Breast epithelium (tissue), 4 donors: ENCODE data around the gene MAN1A2. TPM values are rescaled to one million over a fixed set of nuclear protein-coding genes. Genes with fewer than 3 reads are reported as not detected.
"Not testable (repeated sequence)": the region's sequence is repeated elsewhere in the genome, so short reads cannot be mapped to it uniquely, and the experiment has no call there.

Experiments
- DNase-seq, 2 donors: peaks; one replicate each; pipeline ENCODE4 v3.0.0-alpha.2; 2019; ENCODE audit warnings: low spot score in 2 of 2
- H3K27ac ChIP-seq, 2 donors: fragments of 200-600 bp; sonication (generic) in 1 of 2; one replicate each; pipeline ENCODE4 v1.5.1; 2016 to 2019; ENCODE audit warnings: mild to moderate bottlenecking in 1 of 2
- H3K27me3 ChIP-seq, 2 donors: fragments of 200-600 bp; sonication (generic) in 1 of 2; one replicate each; pipeline versions ENCODE4 v1.5.1 to v1.6.0; 2017 to 2019; ENCODE audit warnings: control low read depth in 1 of 2, mild to moderate bottlenecking in 1 of 2
- H3K36me3 ChIP-seq: fragments of 200-600 bp; one replicate; pipeline ENCODE4 v1.5.1; 2019
- H3K4me1 ChIP-seq, 2 donors: fragments of 200-600 bp; sonication (generic); one replicate each; pipeline ENCODE4 v1.5.1; 2016 to 2019; ENCODE audit warnings: control low read depth in 1 of 2
- H3K4me3 ChIP-seq, 3 donors: fragments of 200-600 bp; sonication (generic); 1 replicate in 2 of 3; 2 replicates in 1 of 3; pipeline ENCODE4 v1.5.1; 2016 to 2019; ENCODE audit warnings: mild to moderate bottlenecking in 3 of 3, moderate library complexity in 2 of 3
- H3K9me3 ChIP-seq, 2 donors: fragments of 200-600 bp; sonication (generic) in 1 of 2; one replicate each; pipeline ENCODE4 v1.5.1; 2016 to 2019; ENCODE audit warnings: control low read depth in 1 of 2
- CTCF ChIP-seq, 3 donors: fragments of 450-650 bp; IDR thresholded peaks; one replicate each; pipeline ENCODE4 v1.5.1; 2016 to 2017; ENCODE audit warnings: antibody characterized with exemption in 3 of 3, mild to moderate bottlenecking in 3 of 3, moderate library complexity in 3 of 3
- POLR2A ChIP-seq: fragments of 450-650 bp; IDR thresholded peaks from one replicate; pipeline ENCODE4 v1.6.1; 2016; ENCODE audit warnings: antibody characterized with exemption, mild to moderate bottlenecking, moderate library complexity
- POLR2AphosphoS5 ChIP-seq, 3 donors: sonication (generic); formaldehyde crosslinking; IDR thresholded peaks; one replicate each; pipeline ENCODE4 v1.6.1; 2017; ENCODE audit warnings: antibody characterized with exemption in 3 of 3
- intact Hi-C: fragments of 100-400 bp; cut with DNase I; formaldehyde crosslinking; loops from one replicate; pipeline ENCODE4 v1.15.1; 2023; ENCODE audit warnings: low total_unique reads
- total RNA-seq, 3 donors: library from RNA; depleted of rRNA; stranded (reverse); fragments of >200 nt; gene quantifications; one replicate each; pipeline ENCODE4 v1.1.0, GENCODE V29; 2016

MAN1A2 gene
- total RNA-seq, 3 donors from 2014 or later: 40.2 to 52.8 (median 43.3) TPM

GRCh38 chr1:117556976-117557375 lies 189.7 kb downstream of the MAN1A2 start:
- TF ChIP-seq CTCF (IDR thresholded peaks at IDR 0.05) (no peak), POLR2AphosphoS5 (IDR thresholded peaks at IDR 0.05) (no peak), POLR2A (no peak)
- H3K27me3 ChIP-seq: no peaks in the 10 kb centered on the region
- H3K27ac ChIP-seq: no peak overlapping the region
- no peak overlapping the region for H3K4me3 ChIP-seq
- no peaks in the 10 kb centered on the region for H3K36me3 ChIP-seq
- intact Hi-C loops: no loop called here
- no peaks in the 10 kb centered on the region for H3K4me1 ChIP-seq
- no peak for DNase-seq
- H3K9me3 ChIP-seq: no peaks in the 10 kb centered on the region

- H3K27me3 ChIP-seq, H3K27ac ChIP-seq, H3K4me1 ChIP-seq, intact Hi-C loops, DNase-seq, H3K36me3 ChIP-seq, H3K9me3 ChIP-seq, H3K4me3 ChIP-seq: not testable (repeated sequence)
Observed at GRCh38 chr1:117558451-117558850, 191.2 kb downstream of the MAN1A2 start.

GRCh38 chr1:117559139-117559538 lies 191.9 kb downstream of the MAN1A2 start:
- DNase-seq: no peak
- intact Hi-C loops: no loop called here
- Histone ChIP-seq H3K27ac (no peak overlapping the region), H3K36me3 (no peaks in the 10 kb centered on the region), H3K9me3 (no peaks in the 10 kb centered on the region), H3K27me3 (no peaks in the 10 kb centered on the region), H3K4me1 (no peaks in the 10 kb centered on the region), H3K4me3 (no peak overlapping the region)
- no peak for TF ChIP-seq POLR2AphosphoS5 (IDR thresholded peaks at IDR 0.05)
- TF ChIP-seq CTCF (IDR thresholded peaks at IDR 0.05): no peak
- no peak for TF ChIP-seq POLR2A

GRCh38 chr1:117559985-117560384 lies 192.7 kb downstream of the MAN1A2 start:
- Histone ChIP-seq H3K4me3 (no peak overlapping the region), H3K27me3 (no peaks in the 10 kb centered on the region), H3K27ac (no peak overlapping the region), H3K36me3 (no peaks in the 10 kb centered on the region), H3K9me3 (no peaks in the 10 kb centered on the region), H3K4me1 (no peaks in the 10 kb centered on the region)
- intact Hi-C loops: no loop called here
- no peak for TF ChIP-seq POLR2A
- TF ChIP-seq POLR2AphosphoS5 (IDR thresholded peaks at IDR 0.05): no peak
- no peak for TF ChIP-seq CTCF (IDR thresholded peaks at IDR 0.05)
- DNase-seq: no peak

- no peaks in the 10 kb centered on the region for H3K36me3 ChIP-seq
- H3K4me1 ChIP-seq: no peaks in the 10 kb centered on the region
- H3K9me3 ChIP-seq: no peaks in the 10 kb centered on the region
- H3K4me3 ChIP-seq: no peak overlapping the region
- no peak overlapping the region for H3K27ac ChIP-seq
- no peak for TF ChIP-seq CTCF (IDR thresholded peaks at IDR 0.05)
- no peak for TF ChIP-seq POLR2AphosphoS5 (IDR thresholded peaks at IDR 0.05)
- no peak for TF ChIP-seq POLR2A
- DNase-seq: no peak
- no peaks in the 10 kb centered on the region for H3K27me3 ChIP-seq
- intact Hi-C loops: no loop called here
Observed at GRCh38 chr1:117561071-117561470, 193.8 kb downstream of the MAN1A2 start.

GRCh38 chr1:117561551-117561950 lies 194.3 kb downstream of the MAN1A2 start:
- intact Hi-C loops: no loop called here
- TF ChIP-seq POLR2A: no peak
- no peak for DNase-seq
- Histone ChIP-seq H3K4me3 (no peak overlapping the region), H3K36me3 (no peaks in the 10 kb centered on the region), H3K4me1 (no peaks in the 10 kb centered on the region), H3K9me3 (no peaks in the 10 kb centered on the region), H3K27ac (peak overlapping the region in 1 of 2 donors; percentile 35), H3K27me3 (no peaks in the 10 kb centered on the region)
